Astrocyte (in vitro differentiated cells and primary cell): ENCODE results near the gene NEUROG3.

ENCODE experiments used
- EZH2 ChIP-seq: IDR thresholded peaks from 2 replicates; pipeline ENCODE4 v1.6.1; 2012; ENCODE audit warnings: mild to moderate bottlenecking, low read length, inconsistent platforms; ENCODE audit not compliant: insufficient read depth
- TF ChIP-seq, protein P1 (sequence below): IDR thresholded peaks from 2 replicates; pipeline ENCODE4 v1.5.1; 2011; ENCODE audit warnings: low read depth, mild to moderate bottlenecking, inconsistent platforms, low read length, moderate library complexity; ENCODE audit not compliant: insufficient read depth

DNA sequence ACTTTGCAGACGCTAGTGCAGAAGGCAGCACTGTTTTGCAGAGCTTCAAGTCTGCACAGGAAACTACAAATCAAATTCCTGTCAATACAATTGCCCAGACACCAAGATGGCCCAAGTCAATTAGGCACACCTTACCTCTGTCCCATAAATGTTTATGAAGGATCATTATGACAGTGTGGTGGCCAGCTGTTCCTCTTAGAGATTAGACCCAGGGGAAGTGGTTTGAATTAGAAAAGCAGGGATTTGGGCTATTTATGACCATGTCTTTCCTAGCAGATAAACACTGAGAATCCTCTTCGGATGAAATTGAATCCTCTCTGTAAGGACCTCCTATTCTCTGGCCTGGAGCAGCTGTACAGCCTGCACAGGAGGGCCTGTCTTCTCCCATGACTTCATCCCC, 9.9 kb upstream of the NEUROG3 start:
- TF ChIP-seq, protein P1, sequence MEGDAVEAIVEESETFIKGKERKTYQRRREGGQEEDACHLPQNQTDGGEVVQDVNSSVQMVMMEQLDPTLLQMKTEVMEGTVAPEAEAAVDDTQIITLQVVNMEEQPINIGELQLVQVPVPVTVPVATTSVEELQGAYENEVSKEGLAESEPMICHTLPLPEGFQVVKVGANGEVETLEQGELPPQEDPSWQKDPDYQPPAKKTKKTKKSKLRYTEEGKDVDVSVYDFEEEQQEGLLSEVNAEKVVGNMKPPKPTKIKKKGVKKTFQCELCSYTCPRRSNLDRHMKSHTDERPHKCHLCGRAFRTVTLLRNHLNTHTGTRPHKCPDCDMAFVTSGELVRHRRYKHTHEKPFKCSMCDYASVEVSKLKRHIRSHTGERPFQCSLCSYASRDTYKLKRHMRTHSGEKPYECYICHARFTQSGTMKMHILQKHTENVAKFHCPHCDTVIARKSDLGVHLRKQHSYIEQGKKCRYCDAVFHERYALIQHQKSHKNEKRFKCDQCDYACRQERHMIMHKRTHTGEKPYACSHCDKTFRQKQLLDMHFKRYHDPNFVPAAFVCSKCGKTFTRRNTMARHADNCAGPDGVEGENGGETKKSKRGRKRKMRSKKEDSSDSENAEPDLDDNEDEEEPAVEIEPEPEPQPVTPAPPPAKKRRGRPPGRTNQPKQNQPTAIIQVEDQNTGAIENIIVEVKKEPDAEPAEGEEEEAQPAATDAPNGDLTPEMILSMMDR, result no peak
- no peak for TF ChIP-seq EZH2
